Measurements from ENCODE around the gene PRSS58.

- TF ChIP-seq POLR2A (IDR thresholded peaks at IDR 0.05) (no peak), POLR2AphosphoS5 (IDR thresholded peaks at IDR 0.05) (no peak), CTCF (IDR thresholded peaks at IDR 0.05) (no peak)
Measured at GRCh38 chr7:142299237-142299781, 41.5 kb upstream of the PRSS58 start.

All from breast epithelium (tissue), 3 donors.